NCI-H146 (cell line): ENCODE results near the gene NPTXR.

Source experiments
- DNase-seq: peaks from one replicate; lab custom pipeline; 2025; lab: John Stamatoyannopoulos, UW

Gene NPTXR

GRCh38 chr22:38843657-38844314, at the start of gene NPTXR:
Gene NPTXR, minus strand, starts transcription at chr22:38844028.
- DNase-seq = peak; percentile 64

- no peak for DNase-seq
Observed at GRCh38 chr22:38891256-38891655, 47.4 kb upstream of the NPTXR start.

GRCh38 chr22:38890377-38890776, 46.5 kb upstream of the NPTXR start:
- DNase-seq = no peak

GRCh38 chr22:38886333-38886732, 42.5 kb upstream of the NPTXR start:
- DNase-seq = no peak

- no peak for DNase-seq
Observed at GRCh38 chr22:38882972-38883622, 39.3 kb upstream of the NPTXR start.

- peak; percentile 50 for DNase-seq
Observed at GRCh38 chr22:38881997-38882879, 38.4 kb upstream of the NPTXR start.

GRCh38 chr22:38881464-38881871, 37.6 kb upstream of the NPTXR start:
- DNase-seq = no peak

- no peak for DNase-seq
Observed at GRCh38 chr22:38879961-38880360, 36.1 kb upstream of the NPTXR start.

- DNase-seq = no peak
Observed at GRCh38 chr22:38879108-38879729, 35.4 kb upstream of the NPTXR start.

- no peak for DNase-seq
Observed at GRCh38 chr22:38878001-38878400, 34.2 kb upstream of the NPTXR start.

GRCh38 chr22:38874529-38875222, 30.8 kb upstream of the NPTXR start:
- no peak for DNase-seq

GRCh38 chr22:38873469-38874411, 29.9 kb upstream of the NPTXR start:
- DNase-seq = peak; percentile 87

- peak; percentile 70 for DNase-seq
Observed at GRCh38 chr22:38872831-38873248, 29.0 kb upstream of the NPTXR start.

GRCh38 chr22:38872172-38872830, 28.5 kb upstream of the NPTXR start, which contains the start of gene CBX6:
Gene CBX6, minus strand, starts transcription at chr22:38872216. Its CDS starts 26 bp downstream, at chr22:38872190.
- DNase-seq = peak; percentile 86

- DNase-seq = no peak
Observed at GRCh38 chr22:38871360-38872171, 27.7 kb upstream of the NPTXR start.

GRCh38 chr22:38870791-38871359, 27.0 kb upstream of the NPTXR start:
- no peak for DNase-seq

- DNase-seq = peak; percentile 71
Observed at GRCh38 chr22:38870312-38870741, 26.5 kb upstream of the NPTXR start.

- no peak for DNase-seq
Observed at GRCh38 chr22:38869663-38870062, 25.8 kb upstream of the NPTXR start.
